Heart left ventricle (tissue), 16 donors: ENCODE results near the gene HSF2BP. TPM values are rescaled to one million over a fixed set of nuclear protein-coding genes. Genes with fewer than 3 reads are reported as not detected.

Source experiments
- ATAC-seq, 4 donors: fragments of 200-7000 bp; cut with Tn5 transposase; one replicate each; pipeline ENCODE4 v1.9.1; 2020 to 2022; ENCODE audit warnings: moderate library complexity in 4 of 4, mild to moderate bottlenecking in 3 of 4, moderate number of reproducible peaks in 1 of 4
- DNase-seq, 5 donors: peaks; one replicate each; pipeline ENCODE4 v3.0.0-alpha.2; 2020
- H3K27ac ChIP-seq, 12 donors: fragments of 200-600 bp; sonication (generic) in 4 of 12; one replicate each; pipeline versions ENCODE4 v1.5.0 to v1.8.0; 2016 to 2022; ENCODE audit warnings: mild to moderate bottlenecking in 2 of 12
- H3K27me3 ChIP-seq, 9 donors: fragments of 200-600 bp; sonication (generic) in 2 of 9; one replicate each; pipeline versions ENCODE4 v1.5.1 to v1.8.0; 2016 to 2022; ENCODE audit warnings: mild to moderate bottlenecking in 3 of 9
- H3K36me3 ChIP-seq, 9 donors: fragments of 200-600 bp; sonication (generic) in 2 of 9; one replicate each; pipeline versions ENCODE4 v1.5.0 to v1.8.0; 2018 to 2022; ENCODE audit warnings: mild to moderate bottlenecking in 2 of 9
- H3K4me1 ChIP-seq, 12 donors: fragments of 200-600 bp; sonication (generic) in 4 of 12; one replicate each; pipeline versions ENCODE4 v1.5.0 to v1.8.0; 2016 to 2022; ENCODE audit warnings: mild to moderate bottlenecking in 3 of 12
- H3K4me3 ChIP-seq, 12 donors: fragments of 200-600 bp; sonication (generic) in 4 of 12; one replicate each; pipeline versions ENCODE4 v1.5.0 to v1.8.0; 2017 to 2022; ENCODE audit warnings: mild to moderate bottlenecking in 9 of 12, moderate library complexity in 4 of 12
- H3K9me3 ChIP-seq, 12 donors: fragments of 200-600 bp; sonication (generic) in 4 of 12; one replicate each; pipeline versions ENCODE4 v1.5.0 to v1.8.0; 2016 to 2022; ENCODE audit warnings: mild to moderate bottlenecking in 1 of 12
- POLR2A ChIP-seq, 2 donors: fragments of 450-650 bp; IDR thresholded peaks; one replicate each; pipeline ENCODE4 v1.6.1; 2017; ENCODE audit warnings: antibody characterized with exemption in 2 of 2, mild to moderate bottlenecking in 2 of 2, moderate library complexity in 2 of 2
- WGBS, 4 donors: extraction: QIAGEN DNeasy Blood & Tissue Kit in 2 of 4; methylation state at CpG; one replicate each; pipeline versions ENCODE4 v1.1.5 to v1.1.7; 2013 to 2018; 5-methylcytosine and 5-hydroxymethylcytosine counted together
- intact Hi-C, 10 donors: fragments of 100-400 bp; cut with DNase I; formaldehyde crosslinking; loops; one replicate each; pipeline versions ENCODE4 v1.11.1 to v1.14.2; 2022
- polyA plus RNA-seq, 2 donors: library from polyadenylated mRNA; stranded (reverse); fragments of 200-250 nt; gene quantifications; one replicate each; pipeline ENCODE4 v1.2.3, GENCODE V29; 2013
- total RNA-seq, 9 donors: library from RNA; depleted of rRNA in 2 of 9; stranded (reverse); fragments of >200 nt in 2 of 9; fragmentation: NEBNext Ultra II Directional in 3 of 9; extraction: Animal tissue kit (Norgen Biotek cat#: 25700) in 3 of 9; gene quantifications; one replicate each; pipeline versions ENCODE4 v1.1.0 to v1.2.4, GENCODE V29; 2016 to 2023
- TF ChIP-seq, protein P1 (sequence below), 12 donors: fragments of 200-600 bp; sonication (generic) in 4 of 12; IDR thresholded peaks; one replicate each; pipeline versions ENCODE4 v1.5.0 to v1.8.0; 2018 to 2022; ENCODE audit warnings: antibody characterized with exemption in 12 of 12, mild to moderate bottlenecking in 5 of 12
- donor health status: ischemic (EF 13 %, LVEDD 7.1; RV severe dilation, severe dysfunction).
- donor health status: healthy with polysubstance abuse.
- donor health status: DM: no; HTN: yes; CAD: no.
- donor health status: DM: no; HTN: no; CAD: no.
- donor health status: ischemic (EF 25% LVEDD 6.9; RV normal size, moderate dysfunction).
- donor health status: ischemic (EF 25% LVEDD 5.7; RV mildly dilated, moderate dysfunction).
- donor health status: healthy.
- donor health status: DM: yes; HTN: yes; CAD: no.
- donor health status: ischemic (EF 35%, LVEDD 5.7; RV mildly dilated, moderate dysfunction).
- donor health status: nonischemic (EF 11% LVEDD 7.7; RV severe dilation, severe dysfunction).
- donor health status: DM: yes; HTN: yes; CAD: no.
- donor health status: PGD.
- donor health status: ischemic (EF 29% LVEDD 5.4; RV normal size, mild dysfunction).
- donor health status: nonischemic (EF 23%, LVEDD 6.1; RV moderate dilation, normal function).

The HSF2BP gene
- total and polyA plus RNA-seq, 11 donors = 0.08 to 0.32 (median 0.19) TPM; not detected in 8

DNA sequence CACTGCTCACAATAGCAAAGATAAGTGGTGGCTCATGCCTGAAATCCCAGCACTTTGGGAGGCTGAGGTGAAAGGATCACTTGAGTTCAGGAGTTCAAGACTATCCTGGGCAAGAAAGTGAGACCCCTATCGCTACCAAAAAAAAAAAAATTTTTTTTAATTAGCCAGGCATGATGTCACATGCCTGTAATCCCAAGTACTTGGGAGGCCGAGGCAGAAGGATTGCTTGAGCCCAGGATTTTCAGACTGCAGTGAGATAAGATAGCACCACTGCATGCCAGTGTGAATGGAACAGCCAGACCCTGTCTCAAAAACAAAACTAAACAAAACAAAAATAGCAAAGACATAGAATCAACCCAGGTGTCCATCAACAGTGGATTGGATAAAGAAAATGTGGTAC, 50.6 kb downstream of the HSF2BP start:
- Histone ChIP-seq H3K27me3 (no peaks in the 10 kb centered on the region), H3K36me3 (no peaks in the 10 kb centered on the region), H3K4me1 (peaks cover 0 to 17% (median 8%) of the 10 kb centered on the region in 12 donors), H3K9me3 (no peaks in the 10 kb centered on the region), H3K4me3 (no peak overlapping the region), H3K27ac (no peak overlapping the region)
- intact Hi-C loops = loop anchor here in 1 of 10 donors (2.0 kb wide), 1 partner anchor 22 kb away; no protein-coding TSS in a partner anchor
- ATAC-seq (no peak), DNase-seq (no peak)
- TF ChIP-seq, protein P1, sequence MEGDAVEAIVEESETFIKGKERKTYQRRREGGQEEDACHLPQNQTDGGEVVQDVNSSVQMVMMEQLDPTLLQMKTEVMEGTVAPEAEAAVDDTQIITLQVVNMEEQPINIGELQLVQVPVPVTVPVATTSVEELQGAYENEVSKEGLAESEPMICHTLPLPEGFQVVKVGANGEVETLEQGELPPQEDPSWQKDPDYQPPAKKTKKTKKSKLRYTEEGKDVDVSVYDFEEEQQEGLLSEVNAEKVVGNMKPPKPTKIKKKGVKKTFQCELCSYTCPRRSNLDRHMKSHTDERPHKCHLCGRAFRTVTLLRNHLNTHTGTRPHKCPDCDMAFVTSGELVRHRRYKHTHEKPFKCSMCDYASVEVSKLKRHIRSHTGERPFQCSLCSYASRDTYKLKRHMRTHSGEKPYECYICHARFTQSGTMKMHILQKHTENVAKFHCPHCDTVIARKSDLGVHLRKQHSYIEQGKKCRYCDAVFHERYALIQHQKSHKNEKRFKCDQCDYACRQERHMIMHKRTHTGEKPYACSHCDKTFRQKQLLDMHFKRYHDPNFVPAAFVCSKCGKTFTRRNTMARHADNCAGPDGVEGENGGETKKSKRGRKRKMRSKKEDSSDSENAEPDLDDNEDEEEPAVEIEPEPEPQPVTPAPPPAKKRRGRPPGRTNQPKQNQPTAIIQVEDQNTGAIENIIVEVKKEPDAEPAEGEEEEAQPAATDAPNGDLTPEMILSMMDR (IDR thresholded peaks at IDR 0.05) = no peak
- no peak for TF ChIP-seq POLR2A (IDR thresholded peaks at IDR 0.05)
- 47 to 69% (median 54%) methylated on average over 2 of the region's 2 CpGs for WGBS, 4 donors

DNA sequence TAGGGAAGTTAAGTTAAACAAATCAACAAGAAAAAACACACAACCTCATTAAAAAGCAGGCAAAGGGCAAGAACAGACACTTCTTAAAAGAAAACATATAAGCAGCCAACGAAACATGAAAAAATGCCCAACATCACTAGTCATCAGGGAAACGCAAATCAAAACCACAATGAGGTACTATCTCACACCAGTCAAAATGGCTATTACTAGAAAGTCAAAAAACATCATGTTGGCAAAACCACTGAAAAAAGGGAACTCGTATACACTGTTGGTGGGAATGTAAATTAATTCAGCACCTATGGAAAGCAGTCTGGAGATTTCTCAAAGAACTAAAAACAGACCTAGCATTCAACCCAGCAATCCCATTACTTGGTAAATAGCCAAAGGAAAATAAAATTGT, 51.1 kb downstream of the HSF2BP start:
- Histone ChIP-seq H3K36me3 (no peaks in the 10 kb centered on the region), H3K4me3 (no peak overlapping the region), H3K27me3 (no peaks in the 10 kb centered on the region), H3K27ac (no peak overlapping the region), H3K9me3 (no peaks in the 10 kb centered on the region), H3K4me1 (peaks cover 0 to 20% (median 11%) of the 10 kb centered on the region in 12 donors)
- no peak for TF ChIP-seq POLR2A (IDR thresholded peaks at IDR 0.05)
- TF ChIP-seq, protein P1 (IDR thresholded peaks at IDR 0.05) = no peak
- no peak for DNase-seq
- ATAC-seq = no peak
- intact Hi-C loops = loop anchor here in 1 of 10 donors (2.0 kb wide), 1 partner anchor 21 kb away; no protein-coding TSS in a partner anchor
- 80 to 88% (median 82%) methylated on average over 3 of the region's 3 CpGs for WGBS, 4 donors

DNA sequence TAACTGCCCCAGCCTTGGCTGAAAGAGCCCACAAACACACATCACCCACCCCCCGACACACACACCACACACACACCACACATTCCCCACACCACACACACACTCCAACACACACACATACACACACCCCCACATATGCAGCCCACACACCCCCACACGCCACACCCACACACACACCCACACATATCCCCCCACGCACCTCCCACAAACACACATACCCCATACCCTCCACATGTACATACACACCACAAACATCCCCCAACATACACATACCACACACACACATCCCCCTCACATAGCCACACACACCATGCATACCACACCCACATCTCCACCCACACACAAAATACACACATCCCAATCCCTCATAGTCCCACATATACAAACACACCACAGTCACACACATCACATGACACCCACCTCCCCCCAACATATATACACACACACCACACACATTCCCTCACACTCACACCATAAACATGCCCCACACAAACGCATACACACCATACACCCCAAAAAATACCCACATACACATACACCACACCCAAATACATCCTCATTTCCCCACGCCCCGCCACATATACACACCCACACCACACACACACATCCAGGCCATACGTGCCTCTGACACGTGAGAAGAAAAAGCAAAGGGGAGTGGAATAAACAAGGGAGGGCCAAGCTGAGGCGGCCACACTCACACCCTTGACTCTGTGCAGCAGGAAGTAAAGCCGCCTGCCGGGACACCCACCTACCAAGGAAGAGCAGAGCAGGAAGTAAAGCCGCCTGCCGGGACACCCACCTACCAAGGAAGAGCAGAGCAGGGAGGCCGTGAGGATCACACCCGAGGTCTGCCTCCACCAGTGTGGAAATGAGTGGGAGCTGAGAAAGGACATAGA, 53.7 kb downstream of the HSF2BP start:
- ATAC-seq (peak in 1 of 4 donors; percentile 19), DNase-seq (no peak)
- Histone ChIP-seq H3K27me3 (no peaks in the 10 kb centered on the region), H3K4me1 (peaks cover 0 to 24% (median 7%) of the 10 kb centered on the region in 12 donors), H3K36me3 (no peaks in the 10 kb centered on the region), H3K27ac (no peak overlapping the region), H3K4me3 (no peak overlapping the region), H3K9me3 (no peaks in the 10 kb centered on the region)
- intact Hi-C loops = no loop called here
- no peak for TF ChIP-seq POLR2A (IDR thresholded peaks at IDR 0.05)
- TF ChIP-seq, protein P1 (IDR thresholded peaks at IDR 0.05) = no peak
- 70 to 85% (median 82%) methylated on average over 15 of the region's 15 CpGs for WGBS, 4 donors

DNA sequence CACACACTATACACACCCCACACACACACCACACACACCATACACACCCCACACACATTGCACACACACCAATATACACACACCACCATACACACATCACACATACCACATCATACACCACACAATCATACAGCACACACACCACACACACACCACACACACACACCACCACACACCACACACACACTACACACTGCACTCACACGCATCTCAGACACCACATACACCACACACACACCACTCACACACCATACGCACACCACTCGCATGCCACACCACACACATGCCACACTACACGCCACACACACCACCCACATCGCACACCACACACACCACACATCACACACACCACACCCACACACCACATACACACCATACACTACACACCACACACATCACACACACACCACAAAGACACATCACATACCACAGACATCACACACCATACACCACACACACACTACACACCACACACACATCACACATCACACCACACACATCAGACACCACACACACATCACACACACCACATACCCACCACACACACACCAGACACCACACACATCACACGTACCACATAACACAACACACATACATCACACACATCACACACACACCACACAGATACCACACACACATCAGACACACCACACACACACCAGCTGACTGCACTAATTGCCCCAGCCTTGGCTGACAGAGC, 54.6 kb downstream of the HSF2BP start:
- H3K27ac ChIP-seq = no peak overlapping the region
- TF ChIP-seq POLR2A (IDR thresholded peaks at IDR 0.05) = no peak
- TF ChIP-seq, protein P1 (IDR thresholded peaks at IDR 0.05) = no peak
- peaks cover 0 to 21% (median 5%) of the 10 kb centered on the region in 12 donors for H3K4me1 ChIP-seq
- 91 to 98% (median 96%) methylated on average over 6 of the region's 6 CpGs for WGBS, 4 donors
- intact Hi-C loops = no loop called here
- H3K27me3 ChIP-seq = no peaks in the 10 kb centered on the region
- DNase-seq (no peak), ATAC-seq (peak in 1 of 4 donors; percentile 19)
- no peak overlapping the region for H3K4me3 ChIP-seq
- H3K9me3 ChIP-seq = no peaks in the 10 kb centered on the region
- H3K36me3 ChIP-seq = no peaks in the 10 kb centered on the region
